Loucy (cell line): ENCODE data around the gene TOP2A.

ENCODE experiments used
- H2AFZ ChIP-seq: fragments of 200-600 bp; sonication (generic); 2 replicates; pipeline ENCODE4 v1.6.0; 2016; ENCODE audit warnings: antibody characterized with exemption, mild to moderate bottlenecking, low read length, moderate library complexity
- H3F3A ChIP-seq: fragments of 200-600 bp; 2 replicates; pipeline ENCODE4 v1.6.0; 2016; ENCODE audit warnings: antibody characterized with exemption, low read depth, mild to moderate bottlenecking
- H3K27me3 ChIP-seq: fragments of 200-600 bp; sonication (generic); 2 replicates; pipeline ENCODE4 v1.6.1; 2014; ENCODE audit warnings: low read length, mild to moderate bottlenecking; ENCODE audit not compliant: insufficient read depth, poor library complexity, severe bottlenecking
- H3K36me3 ChIP-seq: fragments of 200-600 bp; sonication (generic); 2 replicates; pipeline ENCODE4 v1.6.1; 2016; ENCODE audit warnings: low read length; ENCODE audit not compliant: insufficient read depth
- H3K4me1 ChIP-seq: fragments of 200-600 bp; sonication (generic); 2 replicates; pipeline ENCODE4 v1.5.1; 2014; ENCODE audit warnings: low read length, mild to moderate bottlenecking; ENCODE audit not compliant: insufficient read depth, poor library complexity, severe bottlenecking
- H3K4me2 ChIP-seq: fragments of 200-600 bp; sonication (generic); 2 replicates; pipeline ENCODE4 v1.6.0; 2014; ENCODE audit warnings: antibody characterized with exemption, low read length, low read depth, mild to moderate bottlenecking; ENCODE audit not compliant: poor library complexity, severe bottlenecking
- H3K4me3 ChIP-seq: fragments of 200-600 bp; sonication (generic); 2 replicates; pipeline ENCODE4 v1.5.1; 2014; ENCODE audit warnings: low read length, mild to moderate bottlenecking, mixed read lengths; ENCODE audit not compliant: poor library complexity, severe bottlenecking
- H3K79me2 ChIP-seq: fragments of 200-600 bp; sonication (generic); 2 replicates; pipeline ENCODE4 v1.6.1; 2014; ENCODE audit warnings: low read length; ENCODE audit not compliant: insufficient read depth
- H3K9ac ChIP-seq: fragments of 200-600 bp; sonication (generic); 2 replicates; pipeline ENCODE4 v1.6.0; 2014; ENCODE audit warnings: mild to moderate bottlenecking, low read depth, low read length, moderate library complexity; ENCODE audit not compliant: poor library complexity, severe bottlenecking
- H3K9me2 ChIP-seq: fragments of 200-600 bp; sonication (generic); replicated peaks from 2 replicates; pipeline ENCODE4 v1.6.1; 2016; ENCODE audit warnings: low read depth, low read length, mixed read lengths
- H3K9me3 ChIP-seq: fragments of 200-600 bp; sonication (generic); 2 replicates; pipeline ENCODE4 v1.6.1; 2014; ENCODE audit warnings: mild to moderate bottlenecking, antibody characterized with exemption, low read length, low read depth; ENCODE audit not compliant: insufficient read depth
- H4K20me1 ChIP-seq: fragments of 200-600 bp; sonication (generic); 2 replicates; pipeline ENCODE4 v1.6.0; 2014; ENCODE audit warnings: antibody characterized with exemption, low read length, mild to moderate bottlenecking; ENCODE audit not compliant: insufficient read depth, poor library complexity, severe bottlenecking
- CTCF ChIP-seq: fragments of 200-600 bp; sonication (generic); conservative IDR thresholded peaks from 2 replicates; pipeline ENCODE4 v1.5.1; 2014; ENCODE audit warnings: mild to moderate bottlenecking, antibody characterized with exemption, low read length
- EZH2phosphoT487 ChIP-seq: fragments of 200-600 bp; IDR thresholded peaks from 2 replicates; pipeline ENCODE4 v1.6.1; 2018; ENCODE audit warnings: antibody characterized with exemption, mild to moderate bottlenecking, moderate library complexity, borderline replicate concordance

The TOP2A gene

GRCh38 chr17:40349895-40350688, 67.6 kb downstream of the TOP2A start:
- Histone ChIP-seq H4K20me1 (no peaks in the 10 kb centered on the region), H3K36me3 (peaks cover 38% of the 10 kb centered on the region; the same call in 1 of the 2 replicates), H3K4me2 (no peak overlapping the region), H2AFZ (no peak overlapping the region), H3K9me2 (no peaks in the 10 kb centered on the region), H3K9ac (no peak overlapping the region), H3F3A (no peaks in the 10 kb centered on the region), H3K9me3 (no peaks in the 10 kb centered on the region), H3K4me3 (no peak overlapping the region), H3K79me2 (peaks cover 44% of the 10 kb centered on the region), H3K27me3 (no peaks in the 10 kb centered on the region), H3K4me1 (peaks cover 34% of the 10 kb centered on the region)
- TF ChIP-seq EZH2phosphoT487 (no peak), CTCF (no peak)

GRCh38 chr17:40349477-40349894, 68.2 kb downstream of the TOP2A start:
- no peaks in the 10 kb centered on the region for H4K20me1 ChIP-seq
- peaks cover 38% of the 10 kb centered on the region; the same call in 1 of the 2 replicates for H3K36me3 ChIP-seq
- H2AFZ ChIP-seq, result no peak overlapping the region
- no peaks in the 10 kb centered on the region for H3K9me3 ChIP-seq
- no peak overlapping the region for H3K9ac ChIP-seq
- no peak overlapping the region for H3K4me3 ChIP-seq
- H3K4me2 ChIP-seq, result no peak overlapping the region
- TF ChIP-seq CTCF (no peak), EZH2phosphoT487 (no peak)
- peaks cover 40% of the 10 kb centered on the region for H3K4me1 ChIP-seq
- H3K27me3 ChIP-seq, result no peaks in the 10 kb centered on the region
- H3K79me2 ChIP-seq, result peaks cover 48% of the 10 kb centered on the region
- no peaks in the 10 kb centered on the region for H3K9me2 ChIP-seq
- no peaks in the 10 kb centered on the region for H3F3A ChIP-seq

- H3K9me3 ChIP-seq, result no peaks in the 10 kb centered on the region
- TF ChIP-seq CTCF (no peak), EZH2phosphoT487 (no peak)
- H3K79me2 ChIP-seq, result peaks cover 55% of the 10 kb centered on the region
- no peaks in the 10 kb centered on the region for H3F3A ChIP-seq
- H3K9ac ChIP-seq, result peak overlapping the region; percentile 73
- no peak overlapping the region for H3K4me3 ChIP-seq
- no peaks in the 10 kb centered on the region for H3K9me2 ChIP-seq
- no peak overlapping the region for H2AFZ ChIP-seq
- H3K4me2 ChIP-seq, result peak overlapping the region; percentile 84
- H3K27me3 ChIP-seq, result no peaks in the 10 kb centered on the region
- peaks cover 47% of the 10 kb centered on the region for H3K4me1 ChIP-seq
- H3K36me3 ChIP-seq, result peaks cover 33% of the 10 kb centered on the region; the same call in 1 of the 2 replicates
- no peaks in the 10 kb centered on the region for H4K20me1 ChIP-seq
Observed at GRCh38 chr17:40348562-40349476, 68.9 kb downstream of the TOP2A start.
